ENCODE data around the gene ERP27.
A peak's percentile ranks its signal among the peaks of the same experiment; 100 is the strongest.

ERP27 gene

GRCh38 chr12:14938301-14938700, at the start of gene ERP27:
Gene ERP27 (minus strand): TSS chr12:14938537. CDS start chr12:14938508, 29 bp downstream.
- DNase-seq, result no peak

DNA sequence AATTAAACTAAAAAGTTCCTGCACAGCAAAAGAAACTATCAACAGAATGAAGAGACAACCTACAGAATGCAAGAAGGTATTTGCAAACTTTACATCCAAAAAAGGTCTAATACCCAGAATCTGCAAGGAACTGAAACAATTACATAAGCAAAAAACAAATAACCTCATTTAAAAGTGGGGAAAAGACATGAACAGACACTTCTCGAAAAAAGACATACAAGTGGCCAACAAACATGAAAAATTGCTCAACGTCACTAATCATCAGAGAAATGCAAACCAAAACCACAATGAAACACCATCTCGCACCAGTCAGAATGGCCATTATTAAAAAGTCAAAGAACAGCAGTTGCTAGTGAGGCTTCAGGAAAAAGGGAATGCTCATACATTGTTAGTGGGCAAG, 49.7 kb upstream of the ERP27 start:
- no peak for DNase-seq

DNA sequence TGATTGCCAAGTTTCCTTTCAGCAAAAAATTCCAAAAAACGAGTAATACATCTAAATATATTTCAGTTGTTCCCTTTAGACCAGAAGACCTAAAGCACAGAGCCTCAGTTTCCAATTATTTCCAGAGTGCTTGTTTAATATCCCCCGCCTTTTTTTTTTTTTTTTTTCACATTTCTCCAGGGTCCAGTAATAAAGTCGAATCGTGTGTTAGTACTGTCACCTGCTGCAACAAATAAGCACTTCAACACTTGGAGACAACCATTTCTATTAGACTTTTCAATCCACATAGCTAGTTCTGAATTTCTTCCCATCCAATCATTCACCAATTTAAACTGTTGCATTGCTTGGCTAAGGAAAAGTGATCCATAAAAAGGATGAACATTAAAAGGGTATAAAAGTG, 48.1 kb upstream of the ERP27 start:
- DNase-seq, result no peak

DNA sequence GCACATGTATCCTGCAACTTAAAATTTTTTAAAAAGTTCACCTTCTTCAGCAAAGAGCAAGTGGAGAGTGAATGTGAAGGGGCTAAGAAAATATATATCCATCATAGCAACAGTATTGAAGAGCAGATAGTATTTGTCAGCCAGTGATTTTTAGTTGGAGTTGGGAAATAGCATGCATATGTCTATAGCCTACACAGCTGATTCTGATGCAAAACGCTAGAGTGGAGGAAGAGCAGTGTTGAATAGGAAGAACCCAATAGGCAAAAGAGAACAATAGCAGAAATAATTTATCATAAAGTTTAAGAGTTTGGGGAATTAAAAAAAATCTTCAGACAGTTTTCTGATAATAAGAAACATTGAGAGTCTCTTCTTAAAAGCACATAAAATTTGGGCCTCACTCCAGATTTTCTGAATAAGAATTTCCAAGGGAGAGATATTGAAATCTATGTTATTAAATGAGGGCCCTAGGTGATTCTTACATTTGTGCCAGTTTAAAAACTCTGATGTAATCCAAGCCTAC, 46.5 kb upstream of the ERP27 start:
- DNase-seq, result no peak

DNA sequence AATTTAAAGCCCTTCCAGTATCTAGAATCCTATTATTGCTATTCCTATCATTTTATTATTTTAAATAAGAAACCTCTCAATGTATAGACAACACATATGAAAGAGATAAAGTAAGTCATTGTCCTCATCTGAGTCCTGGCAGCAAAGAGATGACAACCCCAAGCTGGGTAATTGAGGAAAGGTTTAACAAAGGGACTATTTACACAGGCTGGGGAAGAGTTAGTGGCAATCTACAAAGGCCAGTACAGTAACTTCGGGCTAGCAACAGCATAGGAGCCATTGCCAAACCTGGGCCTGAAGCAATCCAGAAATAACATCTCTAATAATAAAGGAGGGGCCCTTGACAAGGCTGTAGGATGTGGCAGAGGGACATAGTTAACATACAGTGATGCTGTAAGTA, 45.7 kb upstream of the ERP27 start:
- DNase-seq, result no peak

DNA sequence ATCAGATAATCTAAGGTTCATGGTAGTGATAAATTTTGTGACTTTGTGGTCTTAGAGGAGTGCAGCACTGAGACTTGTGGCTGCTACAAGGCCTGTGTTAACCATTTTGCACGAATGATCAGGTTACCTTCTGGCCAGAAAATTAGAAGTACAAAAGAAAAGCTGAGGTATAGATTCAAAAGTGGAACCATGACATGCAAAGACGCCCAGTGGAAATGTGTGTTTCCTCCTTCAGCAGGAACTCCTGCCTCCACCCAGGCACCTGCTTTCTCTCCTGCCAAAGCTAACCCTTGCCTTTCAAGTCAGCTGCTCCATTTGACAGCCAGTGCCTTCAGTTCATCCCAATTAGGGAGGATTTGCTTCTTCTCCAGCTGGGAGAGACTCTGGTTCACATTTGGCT, 44.7 kb upstream of the ERP27 start:
- no peak for DNase-seq

- no peak for DNase-seq
Observed at GRCh38 chr12:14982562-14982961, 44.2 kb upstream of the ERP27 start.

DNA sequence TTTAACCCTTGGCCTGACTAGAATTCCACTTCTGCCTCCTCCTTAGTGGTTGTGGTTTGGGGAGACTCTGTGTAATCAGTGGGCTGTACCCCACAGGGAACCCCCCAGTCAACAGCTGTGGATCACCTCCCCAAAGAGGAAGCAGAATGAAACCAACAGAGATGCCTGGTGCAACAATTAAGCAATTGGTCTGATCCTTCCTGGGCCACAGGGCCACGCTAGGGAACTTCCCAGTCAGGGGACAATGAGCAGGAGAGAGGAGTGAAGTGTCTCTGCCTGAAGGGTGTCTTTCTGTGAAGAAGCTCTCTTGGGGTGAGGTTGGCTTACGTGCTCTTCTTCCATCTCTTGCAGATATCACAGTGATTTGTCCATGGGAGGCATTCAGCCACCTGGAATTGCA, 42.7 kb upstream of the ERP27 start:
- peak in 1 of 2 donors; percentile 72 for DNase-seq

DNA sequence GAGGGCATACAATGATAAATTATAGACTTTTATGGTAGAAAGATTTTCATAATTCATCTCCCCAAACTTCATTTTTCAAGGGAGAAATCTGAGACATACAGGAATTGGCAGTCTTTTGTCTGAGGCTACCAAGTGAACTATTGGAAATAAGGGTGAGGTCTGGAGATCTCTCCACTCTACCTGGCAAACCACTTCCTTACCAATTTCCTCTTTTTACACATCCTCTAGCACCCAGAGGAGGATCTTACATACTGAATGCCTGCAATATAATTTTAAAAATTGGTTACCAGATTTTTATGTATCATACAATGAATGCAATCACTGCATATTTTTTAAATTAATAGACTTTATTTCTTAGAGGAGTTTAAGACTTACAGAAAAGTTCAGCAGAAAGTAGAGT, 41.1 kb upstream of the ERP27 start:
- DNase-seq, result no peak

DNA sequence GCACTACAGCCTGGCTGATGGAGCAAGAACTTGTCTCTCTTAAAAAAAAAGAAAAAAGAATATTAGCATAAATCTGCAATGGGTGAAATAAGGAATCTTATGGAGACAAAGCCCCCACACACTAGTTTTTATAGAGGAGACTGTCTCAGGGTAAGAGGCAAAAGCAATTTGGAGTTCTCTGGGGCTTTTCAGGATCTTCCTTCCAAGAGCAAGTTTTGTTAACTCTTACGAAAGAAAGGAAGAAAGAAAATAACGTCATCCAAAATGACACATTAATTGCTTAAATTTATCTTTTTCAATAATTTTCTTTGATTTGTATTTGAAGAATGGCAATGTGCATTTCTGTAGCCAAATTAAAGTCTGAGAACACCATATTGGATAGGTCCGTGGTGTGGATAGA, 38.3 kb upstream of the ERP27 start:
- DNase-seq, result no peak

GRCh38 chr12:14975457-14975856, 37.1 kb upstream of the ERP27 start:
- no peak for DNase-seq

DNA sequence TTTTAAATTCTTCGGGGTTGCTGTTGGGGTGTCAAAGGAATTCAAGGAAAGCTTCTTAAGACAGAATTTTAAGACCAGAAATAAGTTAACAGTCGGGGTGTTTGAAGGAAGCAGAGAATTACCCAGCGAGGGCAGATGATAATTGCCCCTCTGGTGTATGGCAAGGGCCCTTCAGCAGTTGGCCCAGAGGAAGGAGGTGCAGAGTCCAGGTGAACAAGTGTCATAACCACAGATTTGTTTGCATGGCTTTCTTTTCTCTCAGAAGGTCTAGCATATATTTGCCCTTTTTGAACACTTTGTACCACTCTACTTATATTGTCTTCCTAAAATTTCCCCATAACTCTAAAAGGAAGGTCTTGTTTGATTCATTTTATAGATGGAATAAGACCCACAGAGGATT, 36.3 kb upstream of the ERP27 start:
- no peak for DNase-seq

DNA sequence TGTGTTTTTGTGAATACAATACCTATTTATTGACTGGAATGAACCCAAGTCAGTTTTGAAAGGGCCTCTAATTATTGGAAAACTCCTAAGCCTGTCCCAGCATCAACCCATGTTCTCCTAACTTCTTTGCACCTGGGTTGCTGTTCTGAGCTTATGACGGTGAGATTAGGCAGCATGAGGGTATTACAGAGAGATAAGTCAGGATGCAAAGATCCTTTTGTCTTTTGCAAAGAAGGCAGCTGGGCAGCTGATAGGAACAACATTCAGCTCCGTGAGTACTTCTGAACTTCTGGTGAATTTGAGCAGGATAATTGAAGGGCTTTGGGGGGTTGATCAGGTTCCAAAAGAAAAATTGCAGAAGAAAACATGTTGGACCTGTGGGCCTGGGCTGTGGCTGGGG, 34.5 kb upstream of the ERP27 start, which contains the start of gene PDE6H:
Gene PDE6H, plus strand, starts transcription at position 227 of the 400 bp plus-strand sequence. CDS start 4,971 bp downstream, outside the sequence.
- DNase-seq, result no peak

- no peak for DNase-seq
Observed at GRCh38 chr12:14970473-14970872, 32.1 kb upstream of the ERP27 start.

DNA sequence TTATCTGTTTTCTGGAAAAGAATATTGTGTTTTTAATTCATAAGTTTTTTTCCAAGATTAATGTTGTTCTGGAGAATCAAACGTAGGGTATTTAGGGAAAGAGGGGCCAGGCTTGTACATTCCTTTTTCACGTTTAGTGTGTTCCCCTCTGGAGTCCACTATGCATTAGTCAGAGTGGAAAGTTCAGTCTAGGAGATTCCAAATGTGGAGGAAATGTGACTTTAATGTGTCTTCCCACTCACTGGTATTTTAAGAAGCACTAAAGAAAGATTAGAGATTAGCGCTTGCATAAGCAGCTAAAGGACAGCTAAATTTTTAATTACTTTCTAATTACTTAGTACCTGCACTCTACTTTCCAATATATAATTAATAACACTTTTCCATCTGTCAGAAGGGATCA, 30.1 kb upstream of the ERP27 start:
- DNase-seq, result no peak

DNA sequence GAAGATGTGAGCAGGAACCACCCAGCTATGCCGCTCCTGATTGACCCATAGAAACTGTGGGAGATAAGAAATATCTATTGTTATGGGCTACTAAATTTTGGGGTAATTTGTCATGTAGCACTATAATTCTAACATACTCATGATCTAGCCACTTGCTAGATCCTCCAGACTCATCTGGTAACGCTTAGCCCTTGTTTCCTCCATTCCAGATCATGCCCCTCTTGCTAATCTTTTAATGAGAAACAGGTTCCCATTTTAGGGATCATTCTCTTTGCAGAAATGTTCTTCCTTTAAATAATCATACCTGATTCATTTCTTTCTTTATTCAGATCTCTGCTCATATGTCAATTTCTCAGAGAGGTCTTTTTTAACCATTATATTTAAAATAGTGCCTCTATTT, 26.9 kb upstream of the ERP27 start:
- DNase-seq, result no peak

- DNase-seq, result no peak
Observed at GRCh38 chr12:14964406-14964805, 26.1 kb upstream of the ERP27 start.

- no peak for DNase-seq
Observed at GRCh38 chr12:14963520-14963919, 25.2 kb upstream of the ERP27 start.

- no peak for DNase-seq
Observed at GRCh38 chr12:14962797-14963196, 24.5 kb upstream of the ERP27 start.

- peak in 1 of 2 donors; percentile 49 for DNase-seq
Observed at GRCh38 chr12:14962153-14962539, 23.8 kb upstream of the ERP27 start.

DNA sequence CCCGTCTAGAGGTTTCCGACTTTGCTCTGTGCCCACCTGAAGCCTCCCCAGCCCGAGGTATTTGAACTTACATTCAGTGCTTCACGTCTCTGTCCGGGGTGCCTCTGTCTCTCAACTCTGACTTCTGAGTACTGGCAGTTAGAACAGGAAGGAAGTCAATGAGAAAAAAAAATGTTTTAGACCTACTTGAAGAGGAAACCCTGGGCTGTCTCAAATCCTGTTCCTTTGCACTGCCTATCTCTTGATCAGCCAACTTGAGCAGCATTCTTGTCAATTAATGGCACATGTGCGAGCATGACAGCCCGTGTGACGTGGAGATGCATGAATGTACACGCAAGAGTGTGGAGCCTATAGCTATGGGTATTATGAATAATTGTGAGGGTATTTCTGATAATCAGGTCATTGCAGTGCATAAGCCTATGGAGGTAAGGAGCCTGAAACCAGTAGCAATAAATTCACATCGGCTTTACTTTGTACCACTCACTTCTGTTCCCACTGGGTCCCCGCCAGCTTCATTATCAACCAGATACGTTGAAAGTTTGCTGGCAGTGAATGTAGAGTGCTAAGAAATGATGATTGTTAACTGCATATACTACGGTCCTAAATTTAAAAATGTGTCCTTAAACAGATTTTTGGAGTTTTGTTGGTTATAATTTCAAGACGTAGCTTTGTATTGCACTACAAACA, 23.3 kb upstream of the ERP27 start, which contains the start of gene ARHGDIB:
Gene ARHGDIB, minus strand, starts transcription at position 136 of the 687 bp plus-strand sequence. CDS start 10,889 bp downstream, outside the sequence.
- peak; percentile 92 to 95 for DNase-seq

GRCh38 chr12:14960548-14961465, 22.5 kb upstream of the ERP27 start:
- DNase-seq, result peak; percentile 65 to 75

GRCh38 chr12:14959916-14960496, 21.7 kb upstream of the ERP27 start:
- no peak for DNase-seq
